Loucy (cell line): ENCODE data around the gene AGAP1.

Experiments used
- H2AFZ ChIP-seq: fragments of 200-600 bp; sonication (generic); 2 replicates; pipeline ENCODE4 v1.6.0; 2016; ENCODE audit warnings: antibody characterized with exemption, mild to moderate bottlenecking, low read length, moderate library complexity
- H3F3A ChIP-seq: fragments of 200-600 bp; 2 replicates; pipeline ENCODE4 v1.6.0; 2016; ENCODE audit warnings: antibody characterized with exemption, low read depth, mild to moderate bottlenecking
- H3K27me3 ChIP-seq: fragments of 200-600 bp; sonication (generic); 2 replicates; pipeline ENCODE4 v1.6.1; 2014; ENCODE audit warnings: low read length, mild to moderate bottlenecking; ENCODE audit not compliant: insufficient read depth, poor library complexity, severe bottlenecking
- H3K36me3 ChIP-seq: fragments of 200-600 bp; sonication (generic); 2 replicates; pipeline ENCODE4 v1.6.1; 2016; ENCODE audit warnings: low read length; ENCODE audit not compliant: insufficient read depth
- H3K4me1 ChIP-seq: fragments of 200-600 bp; sonication (generic); 2 replicates; pipeline ENCODE4 v1.5.1; 2014; ENCODE audit warnings: low read length, mild to moderate bottlenecking; ENCODE audit not compliant: insufficient read depth, poor library complexity, severe bottlenecking
- H3K4me2 ChIP-seq: fragments of 200-600 bp; sonication (generic); 2 replicates; pipeline ENCODE4 v1.6.0; 2014; ENCODE audit warnings: antibody characterized with exemption, low read length, low read depth, mild to moderate bottlenecking; ENCODE audit not compliant: poor library complexity, severe bottlenecking
- H3K4me3 ChIP-seq: fragments of 200-600 bp; sonication (generic); 2 replicates; pipeline ENCODE4 v1.5.1; 2014; ENCODE audit warnings: low read length, mild to moderate bottlenecking, mixed read lengths; ENCODE audit not compliant: poor library complexity, severe bottlenecking
- H3K79me2 ChIP-seq: fragments of 200-600 bp; sonication (generic); 2 replicates; pipeline ENCODE4 v1.6.1; 2014; ENCODE audit warnings: low read length; ENCODE audit not compliant: insufficient read depth
- H3K9ac ChIP-seq: fragments of 200-600 bp; sonication (generic); 2 replicates; pipeline ENCODE4 v1.6.0; 2014; ENCODE audit warnings: mild to moderate bottlenecking, low read depth, low read length, moderate library complexity; ENCODE audit not compliant: poor library complexity, severe bottlenecking
- H3K9me2 ChIP-seq: fragments of 200-600 bp; sonication (generic); replicated peaks from 2 replicates; pipeline ENCODE4 v1.6.1; 2016; ENCODE audit warnings: low read depth, low read length, mixed read lengths
- H3K9me3 ChIP-seq: fragments of 200-600 bp; sonication (generic); 2 replicates; pipeline ENCODE4 v1.6.1; 2014; ENCODE audit warnings: mild to moderate bottlenecking, antibody characterized with exemption, low read length, low read depth; ENCODE audit not compliant: insufficient read depth
- H4K20me1 ChIP-seq: fragments of 200-600 bp; sonication (generic); 2 replicates; pipeline ENCODE4 v1.6.0; 2014; ENCODE audit warnings: antibody characterized with exemption, low read length, mild to moderate bottlenecking; ENCODE audit not compliant: insufficient read depth, poor library complexity, severe bottlenecking
- CTCF ChIP-seq: fragments of 200-600 bp; sonication (generic); conservative IDR thresholded peaks from 2 replicates; pipeline ENCODE4 v1.5.1; 2014; ENCODE audit warnings: mild to moderate bottlenecking, antibody characterized with exemption, low read length
- EZH2phosphoT487 ChIP-seq: fragments of 200-600 bp; IDR thresholded peaks from 2 replicates; pipeline ENCODE4 v1.6.1; 2018; ENCODE audit warnings: antibody characterized with exemption, mild to moderate bottlenecking, moderate library complexity, borderline replicate concordance

AGAP1 gene

GRCh38 chr2:236080412-236080811 is 586.6 kb downstream of the AGAP1 start:
- Histone ChIP-seq H3K27me3 (no peaks in the 10 kb centered on the region), H3K36me3 (no peaks in the 10 kb centered on the region), H3K9ac (no peak overlapping the region), H3F3A (no peaks in the 10 kb centered on the region), H3K4me2 (no peak overlapping the region), H3K4me1 (no peaks in the 10 kb centered on the region), H3K9me3 (no peaks in the 10 kb centered on the region), H2AFZ (no peak overlapping the region), H3K9me2 (no peaks in the 10 kb centered on the region), H3K4me3 (no peak overlapping the region), H4K20me1 (no peaks in the 10 kb centered on the region), H3K79me2 (no peaks in the 10 kb centered on the region)
- no peak for TF ChIP-seq CTCF
- TF ChIP-seq EZH2phosphoT487 = no peak

GRCh38 chr2:236081171-236081570 is 587.3 kb downstream of the AGAP1 start:
- no peak overlapping the region for H3K9ac ChIP-seq
- no peak overlapping the region for H3K4me3 ChIP-seq
- H3F3A ChIP-seq = no peaks in the 10 kb centered on the region
- H4K20me1 ChIP-seq = no peaks in the 10 kb centered on the region
- H3K9me2 ChIP-seq = no peaks in the 10 kb centered on the region
- no peaks in the 10 kb centered on the region for H3K27me3 ChIP-seq
- no peak overlapping the region for H2AFZ ChIP-seq
- H3K4me1 ChIP-seq = no peaks in the 10 kb centered on the region
- H3K79me2 ChIP-seq = no peaks in the 10 kb centered on the region
- H3K36me3 ChIP-seq = no peaks in the 10 kb centered on the region
- H3K9me3 ChIP-seq = no peaks in the 10 kb centered on the region
- TF ChIP-seq CTCF (no peak), EZH2phosphoT487 (no peak)
- no peak overlapping the region for H3K4me2 ChIP-seq

GRCh38 chr2:236082061-236082460 is 588.2 kb downstream of the AGAP1 start:
- TF ChIP-seq CTCF (no peak), EZH2phosphoT487 (no peak)
- Histone ChIP-seq H3K9ac (no peak overlapping the region), H3K4me2 (no peak overlapping the region), H3K9me2 (no peaks in the 10 kb centered on the region), H3K79me2 (no peaks in the 10 kb centered on the region), H3K4me3 (no peak overlapping the region), H3K4me1 (no peaks in the 10 kb centered on the region), H3K27me3 (no peaks in the 10 kb centered on the region), H2AFZ (no peak overlapping the region), H3K9me3 (no peaks in the 10 kb centered on the region), H3F3A (no peaks in the 10 kb centered on the region), H4K20me1 (no peaks in the 10 kb centered on the region), H3K36me3 (no peaks in the 10 kb centered on the region)
